Measurements from ENCODE around the gene FBLN5. TPM values are rescaled to one million over a fixed set of nuclear protein-coding genes. Genes with fewer than 3 reads are reported as not detected.

Gene FBLN5
- total and polyA plus RNA-seq, 2 of the 4 experiments (the other 2 are of a cell fraction), result 10.6 to 76.4 TPM

DNA sequence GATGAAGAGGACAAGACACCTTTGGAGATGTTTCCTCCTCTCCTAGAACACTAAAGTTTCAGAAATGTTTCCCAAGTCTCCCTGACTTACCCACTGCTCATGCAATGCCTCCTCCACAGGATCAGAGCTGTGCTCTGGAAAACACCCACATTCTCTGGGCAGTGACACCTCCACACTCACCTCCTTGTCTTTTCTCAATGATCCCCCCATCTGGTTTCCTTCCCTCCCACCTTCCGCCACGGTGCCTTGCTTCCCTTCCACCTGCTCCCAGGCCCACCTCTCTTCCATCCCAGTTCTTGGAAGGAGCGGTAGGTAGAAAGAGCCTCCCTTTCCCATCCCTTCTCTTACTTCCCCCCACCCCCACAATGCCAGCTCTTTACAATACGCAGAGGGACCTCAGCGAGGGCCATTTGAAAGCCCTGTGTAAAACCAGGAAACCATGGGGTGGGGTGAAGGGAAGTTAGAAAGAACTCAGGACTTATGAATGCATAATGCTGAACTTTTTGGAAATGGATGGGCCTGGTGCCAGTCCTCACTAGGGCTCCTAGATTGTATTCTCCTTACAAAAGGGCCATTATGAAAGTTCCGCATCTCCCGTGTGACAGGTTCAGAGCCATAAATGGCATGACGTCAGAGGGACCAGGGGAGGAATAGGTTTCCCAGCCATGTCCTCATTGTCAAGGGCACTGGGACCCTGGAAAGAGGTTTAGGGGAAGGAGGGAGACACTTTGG lies 12.8 kb downstream of the FBLN5 start:
- Histone ChIP-seq H2BK20ac (ENCODE audit: low read depth, low read length) (no peak overlapping the region), H3K9me3 (ENCODE audit: control insufficient read depth, insufficient read depth, low read length) (no peaks in the 10 kb centered on the region), H4K20me1 (ENCODE audit: insufficient read depth, low read length) (peaks cover 13% of the 10 kb centered on the region; the same call in 1 of the 2 replicates), H4K91ac (ENCODE audit: insufficient read depth, low read depth, low read length) (no peak overlapping the region), H3K27ac (ENCODE audit: insufficient read depth, low read length) (no peak overlapping the region), H3K9me1 (ENCODE audit: insufficient read depth, low read length) (peaks cover 8% of the 10 kb centered on the region; the same call in 1 of the 2 replicates), H2BK120ac (ENCODE audit: low read depth, low read length) (no peak overlapping the region), H3K4me3 (ENCODE audit: insufficient read depth, low read depth, low read length) (no peak overlapping the region), H2BK5ac (ENCODE audit: low read depth, low read length, poor library complexity, severe bottlenecking) (no peak overlapping the region), H3K23ac (ENCODE audit: low read depth, low read length) (no peak overlapping the region), H4K8ac (ENCODE audit: low read depth in 2 of 2, low read length in 2 of 2) (no peak overlapping the region), H3K18ac (ENCODE audit: low read depth, low read length) (no peak overlapping the region), H3K27me3 (ENCODE audit: control insufficient read depth, insufficient read depth, low read length) (no peaks in the 10 kb centered on the region), H2AK5ac (ENCODE audit: low read depth, low read length) (no peak overlapping the region), H3K79me1 (ENCODE audit: low read depth in 1 of 2, low read length in 2 of 2) (peaks cover 12 to 38% of the 10 kb centered on the region in 2 experiments; a peak in 3 of 4 replicates), H3K4me2 (ENCODE audit: low read depth, low read length) (no peak overlapping the region), H3K56ac (ENCODE audit: extremely low read depth, insufficient read depth, low read length) (no peak overlapping the region), H4K5ac (ENCODE audit: low read depth, low read length) (no peak overlapping the region), H3K36me3 (ENCODE audit: control insufficient read depth, insufficient read depth, low read length) (peaks cover 55% of the 10 kb centered on the region), H3K14ac (replicated peaks; ENCODE audit: low read depth, low read length) (no peak overlapping the region), H2AK9ac (replicated peaks; ENCODE audit: low read depth, low read length, poor library complexity) (no peak overlapping the region), H3K4me1 (ENCODE audit: control insufficient read depth, insufficient read depth, low read length) (peaks cover 2% of the 10 kb centered on the region), H2AFZ (replicated peaks; ENCODE audit: low read length, poor library complexity) (no peak overlapping the region), H3K9ac (ENCODE audit: low read depth, low read length) (no peak overlapping the region), H3K4ac (ENCODE audit: low read depth, low read length) (no peak overlapping the region), H2BK15ac (ENCODE audit: low read depth, low read length) (no peak overlapping the region)
- DNase-seq, result no peak
- BruUV-seq (replicated peaks), result no TSS peak
- CTCF ChIA-PET, result interaction anchor here (0.7 kb wide), 1 partner anchor 15 kb away, joined by 3 read pairs; no protein-coding TSS in a partner anchor
- POLR2A ChIA-PET (ENCODE audit: unreplicated experiment), result no interaction called here
- intact Hi-C loops (cut with micrococcal nuclease) (no loop called here), dilution Hi-C loops (cut with HindIII; ENCODE audit: low sequenced_read_pairs, unreplicated experiment) (no loop called here), in situ Hi-C loops (cut with MboI; ENCODE audit: low sequenced_read_pairs) (no loop called here)
- 80% methylated on average over 2 of the region's 8 CpGs; no CpG with 5 or more reads in 1 of the 2 experiments for WGBS, 2 experiments (ENCODE audit: extremely low coverage in 2 of 2, insufficient read length in 1 of 2)
- ATAC-seq (ENCODE audit: low read depth), result no peak
- TF ChIP-seq SMC3 (IDR thresholded peaks at IDR 0.05; ENCODE audit: low read depth, low read length) (no peak), RFX5 (IDR thresholded peaks at IDR 0.05; ENCODE audit: low read depth, low read length) (no peak), BHLHE40 (IDR thresholded peaks at IDR 0.05; ENCODE audit: low read depth, low read length) (no peak), RCOR1 (IDR thresholded peaks at IDR 0.05; ENCODE audit: insufficient replicate concordance, low read length) (no peak), NFE2L2 (IDR thresholded peaks at IDR 0.05; ENCODE audit: low read depth, low read length) (no peak), RAD21 (IDR thresholded peaks at IDR 0.05; ENCODE audit: low read length) (no peak), FOS (IDR thresholded peaks at IDR 0.05; ENCODE audit: low read depth, low read length) (no peak), MAFK (IDR thresholded peaks at IDR 0.05; ENCODE audit: low read depth, low read length) (no peak), CEBPB (IDR thresholded peaks at IDR 0.05; ENCODE audit: low read depth, low read length) (no peak), POLR2A (IDR thresholded peaks at IDR 0.05; ENCODE audit: low read depth, low read length) (no peak), MAZ (IDR thresholded peaks at IDR 0.05; ENCODE audit: borderline replicate concordance, low read depth, low read length) (no peak), CHD1 (IDR thresholded peaks at IDR 0.05; ENCODE audit: low read depth, low read length) (no peak), MXI1 (IDR thresholded peaks at IDR 0.05; ENCODE audit: borderline replicate concordance, low read depth, low read length) (no peak)
- TF ChIP-seq, protein P1, sequence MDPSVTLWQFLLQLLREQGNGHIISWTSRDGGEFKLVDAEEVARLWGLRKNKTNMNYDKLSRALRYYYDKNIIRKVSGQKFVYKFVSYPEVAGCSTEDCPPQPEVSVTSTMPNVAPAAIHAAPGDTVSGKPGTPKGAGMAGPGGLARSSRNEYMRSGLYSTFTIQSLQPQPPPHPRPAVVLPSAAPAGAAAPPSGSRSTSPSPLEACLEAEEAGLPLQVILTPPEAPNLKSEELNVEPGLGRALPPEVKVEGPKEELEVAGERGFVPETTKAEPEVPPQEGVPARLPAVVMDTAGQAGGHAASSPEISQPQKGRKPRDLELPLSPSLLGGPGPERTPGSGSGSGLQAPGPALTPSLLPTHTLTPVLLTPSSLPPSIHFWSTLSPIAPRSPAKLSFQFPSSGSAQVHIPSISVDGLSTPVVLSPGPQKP (IDR thresholded peaks at IDR 0.05; ENCODE audit: borderline replicate concordance, low read depth, low read length), result no peak
- TF ChIP-seq, protein P2, sequence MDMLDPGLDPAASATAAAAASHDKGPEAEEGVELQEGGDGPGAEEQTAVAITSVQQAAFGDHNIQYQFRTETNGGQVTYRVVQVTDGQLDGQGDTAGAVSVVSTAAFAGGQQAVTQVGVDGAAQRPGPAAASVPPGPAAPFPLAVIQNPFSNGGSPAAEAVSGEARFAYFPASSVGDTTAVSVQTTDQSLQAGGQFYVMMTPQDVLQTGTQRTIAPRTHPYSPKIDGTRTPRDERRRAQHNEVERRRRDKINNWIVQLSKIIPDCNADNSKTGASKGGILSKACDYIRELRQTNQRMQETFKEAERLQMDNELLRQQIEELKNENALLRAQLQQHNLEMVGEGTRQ (IDR thresholded peaks at IDR 0.05; ENCODE audit: low read depth, low read length), result no peak

All from IMR-90 (cell line).